Measurements from ENCODE around the gene NDUFS7.

DNA sequence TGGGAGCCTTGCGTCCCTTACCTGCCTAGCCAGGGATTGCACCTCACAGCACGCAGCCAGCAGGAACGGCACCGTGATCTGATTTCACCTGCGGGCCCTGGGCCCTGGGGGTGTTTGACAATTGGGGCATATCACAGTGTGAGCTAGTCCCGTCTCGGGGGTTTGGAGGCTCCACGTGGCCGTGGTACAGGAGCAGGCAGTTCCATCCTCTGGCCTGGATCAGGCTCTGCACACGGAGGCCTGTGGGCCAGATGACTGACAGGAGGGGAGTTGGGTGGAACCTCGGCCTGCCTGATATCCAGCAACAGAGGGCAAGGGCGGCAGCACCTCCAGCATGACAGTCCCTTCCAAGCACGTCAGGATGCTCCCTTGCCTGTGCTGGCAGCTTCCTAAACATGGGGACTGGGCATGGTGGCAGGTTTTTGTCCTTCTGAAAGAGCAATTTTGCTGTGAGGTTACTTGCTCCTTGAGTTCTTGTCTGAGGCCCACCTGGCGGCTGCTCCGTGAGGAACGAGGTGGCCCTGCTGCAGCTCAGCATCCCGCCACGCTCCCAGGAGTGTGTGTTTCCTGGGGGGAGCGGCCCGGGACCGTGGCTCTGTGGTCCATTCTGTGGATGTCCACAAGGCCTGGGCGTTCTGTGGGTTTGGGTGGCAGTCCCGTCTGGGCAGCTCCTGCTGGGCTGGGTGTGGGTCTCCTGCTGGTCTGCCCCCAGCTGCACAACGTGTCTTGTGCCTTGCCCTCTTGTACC lies 48.2 kb downstream of the NDUFS7 start:
- no peak for TF ChIP-seq POLR2A (IDR thresholded peaks at IDR 0.05; ENCODE audit: low read depth, low read length)
- TF ChIP-seq TAF1 (IDR thresholded peaks at IDR 0.05; ENCODE audit: borderline replicate concordance, low read depth, low read length): no peak
